Kidney glomerular epithelial cell (primary cell): ENCODE measurements around the gene FAAP100.

Source experiments
- DNase-seq: peaks from one replicate; lab custom pipeline; 2025; lab: John Stamatoyannopoulos, UW

Gene FAAP100

GRCh38 chr17:81576621-81577277 is 24.6 kb upstream of the FAAP100 start:
- DNase-seq: peak; percentile 91

GRCh38 chr17:81575836-81576235 is 23.7 kb upstream of the FAAP100 start:
- DNase-seq: no peak

- DNase-seq: no peak
Measured at GRCh38 chr17:81574643-81574956, 22.4 kb upstream of the FAAP100 start.

- no peak for DNase-seq
Measured at GRCh38 chr17:81573794-81574642, 21.9 kb upstream of the FAAP100 start.

- DNase-seq: no peak
Measured at GRCh38 chr17:81572563-81573168, 20.5 kb upstream of the FAAP100 start.

GRCh38 chr17:81570964-81571363 is 18.8 kb upstream of the FAAP100 start:
- DNase-seq: no peak

- DNase-seq: no peak
Measured at GRCh38 chr17:81569986-81570514, 17.9 kb upstream of the FAAP100 start.

GRCh38 chr17:81568416-81568815 is 16.3 kb upstream of the FAAP100 start:
- no peak for DNase-seq

GRCh38 chr17:81567191-81567590 is 15.0 kb upstream of the FAAP100 start:
- no peak for DNase-seq

GRCh38 chr17:81566461-81567126 is 14.4 kb upstream of the FAAP100 start:
- DNase-seq: peak; percentile 100

- no peak for DNase-seq
Measured at GRCh38 chr17:81565231-81565630, 13.1 kb upstream of the FAAP100 start.

GRCh38 chr17:81564778-81565177 is 12.6 kb upstream of the FAAP100 start:
- no peak for DNase-seq

- no peak for DNase-seq
Measured at GRCh38 chr17:81563861-81564586, 11.9 kb upstream of the FAAP100 start.

- DNase-seq: no peak
Measured at GRCh38 chr17:81561494-81561885, 9.3 kb upstream of the FAAP100 start.

- DNase-seq: no peak
Measured at GRCh38 chr17:81558941-81559806, 7.0 kb upstream of the FAAP100 start.

- DNase-seq: no peak
Measured at GRCh38 chr17:81558115-81558468, 5.9 kb upstream of the FAAP100 start.

- no peak for DNase-seq
Measured at GRCh38 chr17:81557276-81558114, 5.3 kb upstream of the FAAP100 start.

- no peak for DNase-seq
Measured at GRCh38 chr17:81556863-81557262, 4.7 kb upstream of the FAAP100 start.

GRCh38 chr17:81556175-81556691 is 4.1 kb upstream of the FAAP100 start:
- DNase-seq: peak; percentile 19
